OCI-LY3 (cell line): ENCODE results near the gene CPEB2.

Experiments
- EZH2phosphoT487 ChIP-seq: fragments of 200-600 bp; shearing (Covaris generic); IDR thresholded peaks from 2 replicates; pipeline ENCODE4 v1.6.1; 2018; ENCODE audit warnings: antibody characterized with exemption, mixed run types, low read depth
- TF ChIP-seq, protein P1 (sequence below): fragments of 200-600, 300-600 bp; sonication (generic); IDR thresholded peaks from 2 replicates; pipeline ENCODE4 v1.5.1; 2014; ENCODE audit warnings: antibody characterized with exemption, low read length, low read depth

DNA sequence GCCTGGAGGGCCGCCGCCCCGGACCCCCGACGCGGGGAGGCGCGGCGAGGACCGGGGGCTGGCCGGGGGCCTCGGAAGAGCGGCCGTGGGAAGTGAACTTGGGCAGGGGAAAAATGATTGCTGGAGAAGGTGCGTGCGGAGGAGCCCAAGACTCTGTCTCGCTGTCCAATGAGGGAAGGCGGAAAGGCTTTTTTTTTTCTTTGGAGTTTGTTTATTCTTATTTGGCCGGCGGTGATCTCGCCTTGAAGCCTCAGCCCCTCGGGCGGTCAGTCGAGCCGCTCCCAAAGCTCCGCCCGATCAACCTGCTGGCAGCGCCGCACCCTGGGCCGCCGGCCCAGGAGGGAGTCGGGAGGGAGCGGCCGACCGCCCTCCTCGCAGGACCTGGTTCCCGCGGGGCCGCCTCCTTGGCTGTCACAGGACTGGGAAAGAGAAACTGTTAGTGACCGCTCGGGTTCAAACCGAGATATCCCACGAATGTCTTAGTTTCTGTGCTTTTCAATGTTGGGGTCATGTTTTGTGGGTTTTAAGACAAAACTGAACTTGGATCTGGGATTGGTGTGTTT, 2.5 kb downstream of the CPEB2 start:
- TF ChIP-seq, protein P1, sequence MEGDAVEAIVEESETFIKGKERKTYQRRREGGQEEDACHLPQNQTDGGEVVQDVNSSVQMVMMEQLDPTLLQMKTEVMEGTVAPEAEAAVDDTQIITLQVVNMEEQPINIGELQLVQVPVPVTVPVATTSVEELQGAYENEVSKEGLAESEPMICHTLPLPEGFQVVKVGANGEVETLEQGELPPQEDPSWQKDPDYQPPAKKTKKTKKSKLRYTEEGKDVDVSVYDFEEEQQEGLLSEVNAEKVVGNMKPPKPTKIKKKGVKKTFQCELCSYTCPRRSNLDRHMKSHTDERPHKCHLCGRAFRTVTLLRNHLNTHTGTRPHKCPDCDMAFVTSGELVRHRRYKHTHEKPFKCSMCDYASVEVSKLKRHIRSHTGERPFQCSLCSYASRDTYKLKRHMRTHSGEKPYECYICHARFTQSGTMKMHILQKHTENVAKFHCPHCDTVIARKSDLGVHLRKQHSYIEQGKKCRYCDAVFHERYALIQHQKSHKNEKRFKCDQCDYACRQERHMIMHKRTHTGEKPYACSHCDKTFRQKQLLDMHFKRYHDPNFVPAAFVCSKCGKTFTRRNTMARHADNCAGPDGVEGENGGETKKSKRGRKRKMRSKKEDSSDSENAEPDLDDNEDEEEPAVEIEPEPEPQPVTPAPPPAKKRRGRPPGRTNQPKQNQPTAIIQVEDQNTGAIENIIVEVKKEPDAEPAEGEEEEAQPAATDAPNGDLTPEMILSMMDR = no peak; the same call in 1 of the 2 replicates
- TF ChIP-seq EZH2phosphoT487 = no peak
